ENCODE data around the gene CD52. TPM values are rescaled to one million over a fixed set of nuclear protein-coding genes. Genes with fewer than 3 reads are reported as not detected.

Gene CD52
- total RNA-seq, 1 experiment from 2014 or later, result not detected

GRCh38 chr1:26340047-26340481 is 22.3 kb downstream of the CD52 start:
- H3K36me3 ChIP-seq, result no peaks in the 10 kb centered on the region
- DNase-seq (ENCODE audit: low read depth in 1 of 2, low spot score in 2 of 2), result no peak
- peaks cover 8% of the 10 kb centered on the region for H3K4me1 ChIP-seq (replicated peaks)
- peaks cover 28% of the 10 kb centered on the region for H3K27me3 ChIP-seq (replicated peaks)
- H3K9me3 ChIP-seq (replicated peaks), result no peaks in the 10 kb centered on the region
- no peak overlapping the region for H3K27ac ChIP-seq
- no peak overlapping the region for H3K4me3 ChIP-seq

- Histone ChIP-seq H3K9me3 (replicated peaks) (no peaks in the 10 kb centered on the region), H3K4me3 (no peak overlapping the region), H3K27me3 (replicated peaks) (0 out of 2 replicates have a peak, but pooled peaks cover 8% of the 10 kb centered on the region), H3K36me3 (no peaks in the 10 kb centered on the region), H3K4me1 (replicated peaks) (no peaks in the 10 kb centered on the region), H3K27ac (no peak overlapping the region)
- DNase-seq (ENCODE audit: low read depth in 1 of 2, low spot score in 2 of 2), result no peak
Measured at GRCh38 chr1:26344147-26344920, 26.6 kb downstream of the CD52 start.

GRCh38 chr1:26345718-26346117 is 28.0 kb downstream of the CD52 start:
- Histone ChIP-seq H3K4me1 (replicated peaks) (peaks cover 4% of the 10 kb centered on the region), H3K36me3 (no peaks in the 10 kb centered on the region), H3K27me3 (replicated peaks) (0 out of 2 replicates have a peak, but pooled peaks cover 3% of the 10 kb centered on the region), H3K9me3 (replicated peaks) (no peaks in the 10 kb centered on the region), H3K27ac (no peak overlapping the region), H3K4me3 (no peak overlapping the region)
- no peak for DNase-seq (ENCODE audit: low read depth in 1 of 2, low spot score in 2 of 2)

- H3K4me1 ChIP-seq (replicated peaks), result peaks cover 11% of the 10 kb centered on the region
- H3K9me3 ChIP-seq (replicated peaks), result no peaks in the 10 kb centered on the region
- H3K27ac ChIP-seq, result no peak overlapping the region
- H3K36me3 ChIP-seq, result no peaks in the 10 kb centered on the region
- no peak for DNase-seq (ENCODE audit: low read depth in 1 of 2, low spot score in 2 of 2)
- no peak overlapping the region for H3K4me3 ChIP-seq
- H3K27me3 ChIP-seq (replicated peaks), result 0 out of 2 replicates have a peak, but pooled peaks cover 3% of the 10 kb centered on the region
Measured at GRCh38 chr1:26346274-26347033, 28.7 kb downstream of the CD52 start.

- no peaks in the 10 kb centered on the region for H3K27me3 ChIP-seq (replicated peaks)
- no peak overlapping the region for H3K27ac ChIP-seq
- H3K4me1 ChIP-seq (replicated peaks), result peaks cover 16% of the 10 kb centered on the region
- no peaks in the 10 kb centered on the region for H3K36me3 ChIP-seq
- H3K9me3 ChIP-seq (replicated peaks), result no peaks in the 10 kb centered on the region
- no peak overlapping the region for H3K4me3 ChIP-seq
- DNase-seq (ENCODE audit: low read depth in 1 of 2, low spot score in 2 of 2), result peak in 1 of 2 experiments; percentile 11
Measured at GRCh38 chr1:26349188-26349876, 31.6 kb downstream of the CD52 start.

- Histone ChIP-seq H3K27me3 (replicated peaks) (no peaks in the 10 kb centered on the region), H3K9me3 (replicated peaks) (no peaks in the 10 kb centered on the region), H3K4me1 (replicated peaks) (peaks cover 16% of the 10 kb centered on the region), H3K27ac (no peak overlapping the region), H3K36me3 (no peaks in the 10 kb centered on the region), H3K4me3 (no peak overlapping the region)
- DNase-seq (ENCODE audit: low read depth in 1 of 2, low spot score in 2 of 2), result no peak
Measured at GRCh38 chr1:26349877-26350244, 32.1 kb downstream of the CD52 start.

- H3K27me3 ChIP-seq (replicated peaks), result no peaks in the 10 kb centered on the region
- no peak overlapping the region for H3K4me3 ChIP-seq
- no peak overlapping the region for H3K27ac ChIP-seq
- DNase-seq (ENCODE audit: low read depth in 1 of 2, low spot score in 2 of 2), result no peak
- H3K4me1 ChIP-seq (replicated peaks), result peaks cover 16% of the 10 kb centered on the region
- H3K36me3 ChIP-seq, result no peaks in the 10 kb centered on the region
- no peaks in the 10 kb centered on the region for H3K9me3 ChIP-seq (replicated peaks)
Measured at GRCh38 chr1:26350343-26350700, 32.6 kb downstream of the CD52 start.

- Histone ChIP-seq H3K4me3 (no peak overlapping the region), H3K9me3 (replicated peaks) (no peaks in the 10 kb centered on the region), H3K27ac (no peak overlapping the region), H3K27me3 (replicated peaks) (0 out of 2 replicates have a peak, but pooled peaks cover 6% of the 10 kb centered on the region), H3K36me3 (no peaks in the 10 kb centered on the region), H3K4me1 (replicated peaks) (peaks cover 16% of the 10 kb centered on the region)
- peak in 1 of 2 experiments; percentile 31 for DNase-seq (ENCODE audit: low read depth in 1 of 2, low spot score in 2 of 2)
Measured at GRCh38 chr1:26350701-26351589, 33.2 kb downstream of the CD52 start.

- no peak for DNase-seq (ENCODE audit: low read depth in 1 of 2, low spot score in 2 of 2)
- H3K27ac ChIP-seq, result no peak overlapping the region
Measured at GRCh38 chr1:26351590-26352337, 34.0 kb downstream of the CD52 start.

GRCh38 chr1:26352338-26352679 is 34.6 kb downstream of the CD52 start:
- 0 out of 2 replicates have a peak, but pooled peaks cover 13% of the 10 kb centered on the region for H3K27me3 ChIP-seq (replicated peaks)
- no peaks in the 10 kb centered on the region for H3K36me3 ChIP-seq
- H3K4me1 ChIP-seq (replicated peaks), result peaks cover 16% of the 10 kb centered on the region
- no peak overlapping the region for H3K4me3 ChIP-seq
- H3K27ac ChIP-seq, result no peak overlapping the region
- DNase-seq (ENCODE audit: low read depth in 1 of 2, low spot score in 2 of 2), result no peak
- no peaks in the 10 kb centered on the region for H3K9me3 ChIP-seq (replicated peaks)

More at GRCh38 chr1:26351590-26352337, 34.0 kb downstream of the CD52 start:
- Histone ChIP-seq H3K36me3 (no peaks in the 10 kb centered on the region), H3K4me1 (replicated peaks) (peaks cover 16% of the 10 kb centered on the region), H3K4me3 (no peak overlapping the region), H3K27me3 (replicated peaks) (0 out of 2 replicates have a peak, but pooled peaks cover 13% of the 10 kb centered on the region), H3K9me3 (replicated peaks) (no peaks in the 10 kb centered on the region)

- Histone ChIP-seq H3K27ac (no peak overlapping the region), H3K4me1 (replicated peaks) (peaks cover 16% of the 10 kb centered on the region), H3K36me3 (no peaks in the 10 kb centered on the region), H3K4me3 (no peak overlapping the region), H3K9me3 (replicated peaks) (no peaks in the 10 kb centered on the region), H3K27me3 (replicated peaks) (peaks cover 13% of the 10 kb centered on the region)
- DNase-seq (ENCODE audit: low read depth in 1 of 2, low spot score in 2 of 2), result no peak
Measured at GRCh38 chr1:26353210-26353859, 35.6 kb downstream of the CD52 start.

Measured in SJSA1 (cell line).